ENCODE results near the gene UBXN11.

GRCh38 chr1:26287033-26287711, 19.3 kb downstream of the UBXN11 start:
- TF ChIP-seq CTCF (IDR thresholded peaks at IDR 0.05) (no peak), POLR2A (IDR thresholded peaks at IDR 0.05) (no peak)

Measured in tibial nerve (tissue), 3 donors.